Central memory CD8-positive, alpha-beta T cell (primary cell): Measurements from ENCODE around the gene GSTT2B.
A peak's percentile ranks its signal among the peaks of the same experiment; 100 is the strongest.
"Not testable (repeated sequence)": the region's sequence is repeated elsewhere in the genome, so short reads cannot be mapped to it uniquely, and the experiment has no call there.

Source experiments
- ATAC-seq: fragments of 150-1000 bp; cut with Tn5 transposase; replicated peaks from 2 replicates; pipeline ENCODE4 v1.10.0; 2022; ENCODE audit warnings: mild to moderate bottlenecking, moderate FRiP score, moderate number of reproducible peaks; ENCODE audit not compliant: poor library complexity, severe bottlenecking; ENCODE audit errors: extremely low read depth
- DNase-seq, 2 donors: peaks; one replicate each; pipeline ENCODE4 v3.0.0; 2021; ENCODE audit warnings: low spot score in 2 of 2
- H3K27ac Mint-ChIP-seq: one replicate; pipeline ENCODE4 v1.8.0; 2022; ENCODE audit warnings: low read depth, mild to moderate bottlenecking, moderate library complexity, mixed read lengths
- H3K27me3 Mint-ChIP-seq: one replicate; pipeline ENCODE4 v1.8.0; 2022; ENCODE audit warnings: mixed read lengths
- H3K36me3 Mint-ChIP-seq: one replicate; pipeline ENCODE4 v1.8.0; 2022; ENCODE audit warnings: mild to moderate bottlenecking, moderate library complexity, mixed read lengths; ENCODE audit not compliant: insufficient read depth
- H3K4me1 Mint-ChIP-seq: one replicate; pipeline ENCODE4 v1.8.0; 2022; ENCODE audit warnings: mixed read lengths
- H3K4me3 Mint-ChIP-seq: one replicate; pipeline ENCODE4 v1.8.0; 2022; ENCODE audit warnings: mild to moderate bottlenecking, moderate library complexity, mixed read lengths
- H3K9me3 Mint-ChIP-seq: one replicate; pipeline ENCODE4 v1.8.0; 2022; ENCODE audit warnings: mixed read lengths

The GSTT2B gene

DNA sequence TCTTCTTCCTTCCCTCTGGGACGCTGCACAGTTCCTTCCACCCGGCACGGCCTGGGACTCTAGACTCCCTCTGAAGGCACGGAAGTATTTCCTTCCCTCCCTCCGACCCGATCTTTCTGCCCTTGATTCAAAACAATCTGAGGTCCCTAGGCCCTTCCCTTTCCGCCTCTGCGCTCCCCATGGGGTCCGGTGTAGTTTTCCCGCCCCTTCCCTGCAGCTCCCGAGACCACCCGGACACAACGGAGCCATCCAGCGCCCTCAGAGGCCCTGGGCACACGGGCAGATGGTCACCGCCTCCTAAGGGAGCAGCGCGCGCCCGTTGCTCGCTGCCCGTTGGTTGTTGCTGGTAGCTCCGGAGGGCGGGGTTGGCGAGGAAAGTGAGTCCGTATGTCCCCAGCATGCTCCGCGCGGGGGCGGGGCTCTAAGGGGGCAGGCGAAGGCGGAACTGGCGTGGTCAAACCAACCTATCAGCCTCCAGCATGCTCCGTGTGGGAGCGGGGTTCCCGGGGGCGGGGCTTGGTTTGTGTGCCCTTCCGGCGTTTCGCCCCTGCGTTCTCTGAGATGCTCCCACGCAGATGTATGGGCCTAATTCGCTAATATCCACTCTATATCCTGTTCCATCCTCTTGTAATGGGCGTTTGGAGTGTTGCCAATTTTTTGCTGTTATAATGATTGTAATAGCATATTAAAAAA lies 47.2 kb downstream of the GSTT2B start:
- H3K9me3 Mint-ChIP-seq, result no peaks in the 10 kb centered on the region
- H3K27ac Mint-ChIP-seq, result peak overlapping the region; percentile 94
- peaks cover 2% of the 10 kb centered on the region for H3K36me3 Mint-ChIP-seq
- H3K4me1 Mint-ChIP-seq, result peaks cover 10% of the 10 kb centered on the region
- H3K4me3 Mint-ChIP-seq, result peak overlapping the region; percentile 91
- no peaks in the 10 kb centered on the region for H3K27me3 Mint-ChIP-seq
- DNase-seq, result peak; percentile 88 to 96
- ATAC-seq, result peak; percentile 100

DNA sequence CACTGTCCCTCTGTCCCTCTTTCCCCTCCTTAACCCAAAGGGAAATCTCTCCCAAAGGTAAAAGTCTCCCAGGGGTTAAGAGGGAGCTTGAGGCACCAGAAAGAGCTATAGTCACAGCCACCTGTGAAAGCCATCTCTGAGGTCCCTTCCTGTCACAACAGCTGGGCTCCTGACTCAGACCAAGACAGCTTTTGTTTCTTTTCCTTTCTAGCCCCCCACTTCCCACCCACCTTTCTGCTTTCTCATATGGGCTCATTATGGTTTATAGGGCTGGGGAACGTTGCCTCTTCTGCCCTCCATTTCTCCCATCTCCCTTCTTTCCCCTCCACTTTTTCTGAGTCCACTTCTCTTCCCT lies 47.7 kb downstream of the GSTT2B start:
- ATAC-seq (no peak), DNase-seq (no peak)
- H3K36me3 Mint-ChIP-seq, result peaks cover 2% of the 10 kb centered on the region
- H3K9me3 Mint-ChIP-seq, result no peaks in the 10 kb centered on the region
- peak overlapping the region; percentile 91 for H3K4me3 Mint-ChIP-seq
- H3K27ac Mint-ChIP-seq, result peak overlapping the region; percentile 94
- no peaks in the 10 kb centered on the region for H3K27me3 Mint-ChIP-seq
- H3K4me1 Mint-ChIP-seq, result peaks cover 10% of the 10 kb centered on the region

DNA sequence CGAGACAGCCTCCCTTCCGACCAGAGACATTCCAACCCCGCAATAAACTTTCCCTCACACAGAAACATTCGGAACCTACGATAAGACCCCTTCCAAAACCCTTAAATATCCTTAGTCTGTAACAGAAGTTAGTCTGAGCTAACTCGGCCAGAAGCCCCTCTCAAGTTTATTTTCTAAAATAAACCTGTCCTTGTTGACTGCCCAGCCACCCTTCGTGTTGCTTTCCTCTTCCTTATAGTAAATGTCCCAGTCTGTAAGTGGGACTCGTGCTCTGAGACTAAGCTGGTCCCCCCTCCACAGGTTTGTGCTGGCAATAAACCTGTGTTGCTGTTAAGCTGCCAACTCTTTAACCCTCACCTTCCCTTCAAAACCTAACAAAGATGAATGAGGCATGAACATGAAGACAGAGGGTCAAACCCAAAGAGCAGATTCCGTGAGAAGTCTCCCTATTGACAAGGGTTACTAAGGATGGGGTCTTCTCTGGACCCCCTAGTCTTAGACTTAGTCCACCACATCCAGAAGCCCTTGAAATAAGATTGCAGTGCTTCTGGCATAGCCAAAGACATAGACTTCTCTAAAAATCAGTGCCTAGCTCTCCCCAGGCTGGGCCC lies 48.6 kb downstream of the GSTT2B start:
- DNase-seq (no peak), ATAC-seq (no peak)
- Mint-ChIP-seq H3K36me3 (peaks cover under 1% of the 10 kb centered on the region), H3K27ac (no peak overlapping the region), H3K4me1 (peaks cover 10% of the 10 kb centered on the region), H3K4me3 (no peak overlapping the region), H3K9me3 (no peaks in the 10 kb centered on the region), H3K27me3 (no peaks in the 10 kb centered on the region)

DNA sequence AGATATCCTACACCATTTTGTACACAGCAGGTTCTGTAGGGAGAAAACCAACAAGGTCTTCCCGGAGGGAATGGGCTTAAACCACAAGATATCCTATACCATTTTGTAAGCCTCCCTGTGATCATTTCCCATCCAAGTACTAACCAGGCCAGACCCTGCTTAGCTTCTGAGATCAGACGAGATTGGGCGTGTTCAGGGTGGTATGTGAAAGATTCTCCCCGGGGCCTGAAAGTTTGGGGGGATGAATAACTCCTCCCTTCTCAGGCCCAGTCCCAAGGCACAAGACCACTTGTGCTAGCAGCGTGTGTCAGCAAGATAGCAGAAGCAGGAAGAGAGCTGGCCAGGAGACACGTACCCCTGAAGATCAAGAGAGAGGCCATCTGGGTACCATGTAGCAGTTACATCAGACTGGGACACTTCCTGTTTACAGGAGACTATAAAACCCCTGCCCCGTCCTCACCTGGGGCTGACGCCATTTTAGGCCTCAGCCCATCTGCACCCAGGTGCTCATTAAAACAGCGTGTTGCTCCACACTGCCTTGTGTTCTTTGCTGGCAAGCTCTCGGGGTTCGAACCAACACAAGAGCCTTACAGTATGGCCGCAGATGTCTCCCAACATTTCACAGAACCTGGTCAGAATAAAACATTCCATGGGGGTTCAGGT lies 49.5 kb downstream of the GSTT2B start:
- H3K4me1 Mint-ChIP-seq, result peaks cover 10% of the 10 kb centered on the region
- H3K36me3 Mint-ChIP-seq, result no peaks in the 10 kb centered on the region
- H3K27me3 Mint-ChIP-seq, result no peaks in the 10 kb centered on the region
- H3K27ac Mint-ChIP-seq, result no peak overlapping the region
- no peaks in the 10 kb centered on the region for H3K9me3 Mint-ChIP-seq
- ATAC-seq, result no peak
- no peak overlapping the region for H3K4me3 Mint-ChIP-seq
- no peak for DNase-seq

DNA sequence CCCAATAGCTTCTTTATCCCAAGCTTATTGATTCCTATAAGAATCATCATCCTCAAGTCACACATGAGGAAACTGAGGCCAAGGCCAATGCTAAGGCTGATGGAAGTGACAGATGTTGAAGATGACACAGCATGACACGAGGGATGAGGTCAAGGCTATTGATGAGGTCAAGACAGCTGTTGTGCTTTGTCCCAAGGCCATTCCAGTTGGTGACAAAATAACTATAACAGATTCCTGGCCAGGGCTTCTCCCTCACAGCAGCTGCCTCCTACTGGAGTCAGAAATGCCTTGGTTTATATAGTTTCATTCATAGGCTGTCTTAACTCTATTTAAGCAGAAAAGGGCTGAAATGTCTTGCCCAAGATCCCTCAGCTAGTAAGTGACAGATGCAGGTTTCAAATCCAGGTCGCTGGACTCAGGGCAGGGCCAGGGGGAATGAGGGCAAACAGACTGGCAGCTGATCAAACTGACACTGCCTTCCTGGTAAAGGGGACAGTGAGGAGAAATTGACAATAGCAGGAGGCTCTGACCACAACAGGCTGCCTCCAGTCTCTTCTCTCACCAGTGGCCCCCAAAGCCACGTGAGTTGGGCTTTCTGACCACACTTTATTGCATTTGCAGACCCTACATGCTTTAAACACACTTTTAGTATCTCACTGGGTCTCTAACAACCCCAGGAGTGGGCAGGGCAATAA lies 50.4 kb downstream of the GSTT2B start:
- ATAC-seq (no peak), DNase-seq (no peak)
- H3K4me3 Mint-ChIP-seq, result no peak overlapping the region
- H3K36me3 Mint-ChIP-seq, result no peaks in the 10 kb centered on the region
- H3K4me1 Mint-ChIP-seq, result peaks cover 10% of the 10 kb centered on the region
- no peaks in the 10 kb centered on the region for H3K9me3 Mint-ChIP-seq
- no peak overlapping the region for H3K27ac Mint-ChIP-seq
- H3K27me3 Mint-ChIP-seq, result no peaks in the 10 kb centered on the region

DNA sequence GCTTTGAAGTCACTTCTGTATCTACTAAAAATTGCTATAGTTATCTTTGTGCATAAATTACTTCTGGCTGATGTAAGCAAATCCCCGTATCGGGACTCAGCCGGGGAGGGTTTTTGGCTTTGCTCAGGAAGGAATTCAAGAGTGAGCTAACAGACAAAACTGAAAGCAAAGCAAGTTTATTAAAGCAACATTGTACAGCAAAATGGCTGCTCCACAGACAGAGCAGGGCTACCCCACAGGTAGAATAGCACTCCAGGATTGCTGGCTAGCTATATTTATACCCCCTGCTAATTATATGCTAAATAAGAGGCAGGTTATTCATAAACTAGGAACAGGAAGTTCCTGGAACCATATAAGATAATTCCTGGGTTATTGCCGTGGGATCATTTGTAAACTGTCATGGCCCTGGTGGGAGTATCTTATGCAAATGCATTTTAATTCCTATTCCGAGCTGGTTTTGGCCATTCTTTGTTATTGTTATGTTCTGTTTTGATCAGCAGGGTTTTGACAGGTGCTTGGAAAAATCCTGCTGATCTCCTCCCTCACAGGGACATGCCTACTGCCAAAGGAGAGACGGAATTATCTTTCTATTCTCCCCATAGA lies 51.6 kb downstream of the GSTT2B start:
- no peaks in the 10 kb centered on the region for H3K9me3 Mint-ChIP-seq

DNA sequence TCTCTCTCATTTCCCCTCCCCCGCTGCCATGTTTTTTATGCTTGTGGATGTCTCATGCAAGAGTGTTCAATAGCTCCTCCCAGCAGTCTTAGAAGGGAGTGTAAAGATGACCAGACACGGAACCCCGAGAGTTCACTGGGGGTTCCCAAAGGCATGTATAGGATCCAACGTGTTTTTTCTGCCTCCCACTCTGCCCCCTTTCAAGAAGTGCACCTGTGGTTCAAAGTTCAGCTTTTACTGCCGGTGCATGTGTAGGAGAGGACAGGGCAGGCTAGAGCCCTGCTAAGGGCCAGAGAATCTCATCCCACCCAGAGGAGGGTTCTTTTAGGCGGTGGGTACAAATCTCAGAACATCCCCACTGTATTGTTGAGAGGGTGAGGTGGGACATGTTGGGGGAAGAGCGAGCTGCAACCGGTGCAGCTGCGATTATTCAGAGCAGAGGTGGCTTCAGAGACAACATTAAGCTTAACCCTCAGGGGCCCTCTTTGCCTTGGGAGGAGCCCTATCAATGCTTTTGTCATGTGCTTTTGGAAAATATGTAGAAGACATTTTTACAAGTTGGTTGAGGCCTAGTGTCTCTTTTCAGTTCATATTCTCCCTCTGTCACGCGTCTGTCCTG lies 52.3 kb downstream of the GSTT2B start:
- H3K27ac Mint-ChIP-seq, result no peak overlapping the region
- H3K27me3 Mint-ChIP-seq, result peaks cover 14% of the 10 kb centered on the region
- DNase-seq (no peak), ATAC-seq (no peak)
- no peaks in the 10 kb centered on the region for H3K36me3 Mint-ChIP-seq
- no peaks in the 10 kb centered on the region for H3K9me3 Mint-ChIP-seq
- no peak overlapping the region for H3K4me3 Mint-ChIP-seq
- H3K4me1 Mint-ChIP-seq, result peaks cover 19% of the 10 kb centered on the region

More for the DNA sequence above, 51.6 kb downstream of the GSTT2B start:
- Mint-ChIP-seq H3K27ac (no peak overlapping the region), H3K4me3 (no peak overlapping the region), H3K4me1 (peaks cover 18% of the 10 kb centered on the region), H3K36me3 (no peaks in the 10 kb centered on the region), H3K27me3 (peaks cover 7% of the 10 kb centered on the region)
- DNase-seq (no peak), ATAC-seq (no peak)

DNA sequence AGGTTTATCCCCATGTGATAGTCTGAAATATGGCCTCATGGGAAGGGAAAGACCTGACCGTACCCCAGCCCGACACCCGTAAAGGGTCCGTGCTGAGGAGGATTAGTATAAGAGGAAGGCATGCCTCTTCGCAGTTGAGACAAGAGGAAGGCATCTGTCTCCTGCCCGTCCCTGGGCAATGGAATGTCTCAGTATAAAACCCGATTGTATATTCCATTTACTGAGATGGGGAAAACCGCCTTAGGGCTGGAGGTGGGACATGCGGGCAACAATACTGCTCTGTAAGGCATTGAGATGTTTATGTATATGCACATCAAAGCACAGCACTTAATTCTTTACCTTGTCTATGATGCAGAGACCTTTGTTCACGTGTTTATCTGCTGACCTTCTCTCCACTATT lies 53.6 kb downstream of the GSTT2B start:
- Mint-ChIP-seq H3K27me3 (peaks cover 14% of the 10 kb centered on the region), H3K4me1 (peaks cover 11% of the 10 kb centered on the region)
- H3K36me3 Mint-ChIP-seq, H3K4me3 Mint-ChIP-seq, ATAC-seq, H3K9me3 Mint-ChIP-seq, H3K27ac Mint-ChIP-seq, DNase-seq: not testable (repeated sequence)
